ENCODE measurements around the gene OTX2.

OTX2 gene

DNA sequence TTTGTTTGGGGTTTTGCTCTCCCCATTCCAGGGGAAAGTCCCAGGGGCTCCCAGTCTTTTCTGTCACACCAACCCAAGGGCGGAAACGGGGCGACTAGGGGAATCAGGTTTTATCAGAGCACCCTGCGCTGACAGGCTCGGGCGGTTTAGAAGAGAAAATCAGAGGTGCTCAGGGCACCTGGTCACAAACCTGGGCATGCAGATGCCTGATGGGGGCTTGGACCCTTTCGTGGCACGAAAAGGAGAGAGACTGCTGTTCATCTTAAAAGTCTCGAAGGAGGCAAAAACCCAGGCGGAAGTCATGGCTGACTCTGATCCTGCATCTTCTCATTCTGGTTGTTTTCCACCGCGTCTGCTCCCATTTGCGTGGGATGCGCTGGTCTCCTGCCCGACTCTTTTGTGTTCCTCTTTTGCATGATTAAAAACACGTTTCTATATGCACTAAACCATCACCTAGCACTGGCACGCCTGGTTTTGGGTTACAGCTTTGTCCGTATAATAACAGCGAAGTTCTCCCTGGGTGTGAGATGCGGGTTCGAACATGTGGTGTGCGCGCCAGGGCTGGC, 13.2 kb downstream of the OTX2 start:
- no peak for DNase-seq

- DNase-seq: no peak
Observed at GRCh38 chr14:56796259-56796658, 14.0 kb downstream of the OTX2 start.

DNA sequence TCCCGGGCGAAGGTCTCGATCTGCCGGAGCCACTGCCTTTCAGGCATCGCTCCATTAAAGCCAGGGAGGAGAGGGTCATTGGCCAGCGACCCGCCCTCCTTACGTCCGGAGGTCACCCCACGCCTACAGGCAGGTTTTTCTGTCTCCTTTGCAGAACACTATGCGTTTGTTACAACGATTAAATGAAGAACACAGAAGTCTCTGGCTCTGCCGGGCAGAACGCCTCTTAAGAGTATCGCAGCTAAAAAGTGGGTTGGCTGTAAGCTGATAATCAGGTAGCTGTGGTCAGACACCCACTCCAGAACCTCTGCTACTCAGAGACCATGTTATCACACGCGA, 15.0 kb downstream of the OTX2 start:
- DNase-seq: no peak

GRCh38 chr14:56794557-56795283, 15.6 kb downstream of the OTX2 start:
- no peak for DNase-seq

GRCh38 chr14:56794088-56794556, 16.2 kb downstream of the OTX2 start:
- no peak for DNase-seq

- no peak for DNase-seq
Observed at GRCh38 chr14:56789955-56790354, 20.3 kb downstream of the OTX2 start.

DNA sequence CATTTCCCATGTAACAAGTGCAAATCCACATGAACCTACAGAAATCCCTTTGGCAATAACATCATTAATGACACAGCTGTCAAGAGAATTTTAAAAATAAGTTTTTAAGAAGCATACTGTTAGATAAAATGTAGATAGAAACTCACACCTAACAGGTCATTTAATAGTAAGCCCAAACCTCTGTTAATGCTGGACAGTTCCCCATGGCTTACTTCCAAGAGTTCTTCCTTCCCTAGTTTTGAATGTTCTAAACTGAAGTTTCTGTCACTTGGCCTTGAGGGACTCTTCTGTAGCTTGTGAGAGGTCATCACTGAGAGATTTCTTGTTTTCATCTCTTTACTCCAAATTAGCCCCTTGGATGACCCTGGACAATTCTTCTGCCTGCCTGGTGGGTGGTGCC, 22.7 kb downstream of the OTX2 start:
- no peak for DNase-seq

DNA sequence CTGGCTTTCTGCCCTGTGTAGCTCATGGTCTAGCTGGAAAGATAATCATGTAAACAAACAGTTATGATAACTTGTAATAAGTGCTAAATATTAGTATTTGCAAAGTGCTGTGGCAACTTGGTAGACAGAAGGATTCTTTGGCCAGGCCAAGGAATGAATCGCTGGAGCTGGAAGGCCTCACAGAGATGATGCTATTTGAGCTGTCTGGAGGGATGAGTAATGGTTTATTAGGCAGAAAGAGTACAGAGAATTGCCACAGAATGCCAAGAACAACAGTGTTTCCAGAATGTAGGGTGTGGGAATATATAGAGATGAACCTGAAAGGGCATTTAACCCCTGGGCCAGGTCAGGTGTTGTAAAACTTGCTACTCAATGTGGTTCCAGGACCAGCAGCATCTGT, 27.6 kb downstream of the OTX2 start:
- DNase-seq: no peak

DNA sequence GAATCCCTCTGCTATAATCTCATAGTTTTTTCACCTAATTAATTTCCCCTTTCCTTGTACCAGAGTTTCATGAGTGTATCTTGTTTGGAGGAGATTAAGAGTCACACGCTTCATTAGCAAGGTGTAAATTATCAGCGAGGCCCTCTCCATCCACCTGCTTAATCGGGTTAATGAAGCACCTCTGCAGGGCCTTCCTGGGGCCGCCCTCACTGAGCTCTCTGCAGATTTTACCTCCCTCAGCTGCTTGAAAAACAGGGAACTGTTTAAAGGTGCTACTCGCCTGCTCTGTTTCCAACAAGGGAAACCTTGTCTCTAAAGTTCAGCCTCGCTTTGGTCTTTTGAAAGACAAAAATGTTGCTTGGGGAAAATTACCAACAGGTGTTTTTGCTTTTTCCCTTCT, 35.8 kb downstream of the OTX2 start:
- no peak for DNase-seq

DNA sequence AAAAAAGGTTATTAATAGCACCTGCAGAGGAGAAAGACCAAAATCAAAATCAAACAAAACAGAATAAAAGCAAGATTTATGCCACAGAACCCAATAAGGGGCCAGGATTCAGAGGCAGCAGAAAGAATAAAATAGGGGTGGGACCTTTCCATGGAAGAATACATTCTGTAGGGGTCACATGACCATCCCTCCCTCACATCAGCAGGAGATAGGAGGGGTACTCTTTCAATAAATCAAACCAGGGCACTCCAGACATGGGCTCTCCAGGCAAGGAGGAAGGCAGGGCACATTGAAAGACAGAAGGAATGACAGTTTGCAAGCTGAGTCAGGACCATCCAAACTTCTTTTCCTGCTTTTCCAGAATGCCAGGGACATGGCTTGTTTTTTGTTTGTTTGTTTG, 39.8 kb downstream of the OTX2 start:
- DNase-seq: no peak

- no peak for DNase-seq
Observed at GRCh38 chr14:56760164-56760914, 49.9 kb downstream of the OTX2 start.

GRCh38 chr14:56759633-56760032, 50.6 kb downstream of the OTX2 start:
- DNase-seq: no peak

- DNase-seq: no peak
Observed at GRCh38 chr14:56759094-56759493, 51.2 kb downstream of the OTX2 start.

GRCh38 chr14:56754921-56755320, 55.4 kb downstream of the OTX2 start:
- no peak for DNase-seq

- DNase-seq: no peak
Observed at GRCh38 chr14:56753396-56753795, 56.9 kb downstream of the OTX2 start.

- DNase-seq: no peak
Observed at GRCh38 chr14:56752428-56752827, 57.9 kb downstream of the OTX2 start.

DNA sequence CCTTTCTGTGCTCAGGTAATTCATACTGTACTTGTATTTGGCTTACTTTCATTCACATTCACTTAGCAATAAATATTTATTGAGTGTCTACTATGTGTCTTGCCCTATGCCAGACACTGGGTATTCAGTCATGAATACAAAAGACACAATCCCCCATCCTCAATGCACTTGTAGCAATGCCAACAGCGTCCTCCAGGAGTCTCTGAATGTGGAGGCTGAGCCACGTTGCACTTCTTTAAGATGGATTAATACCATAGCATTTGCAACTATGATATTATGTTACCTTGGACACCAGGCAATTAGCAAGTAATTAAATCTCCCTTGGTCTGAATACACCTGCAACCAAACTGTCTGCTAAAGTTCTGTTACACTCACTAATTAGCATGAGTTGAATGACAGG, 58.8 kb downstream of the OTX2 start:
- no peak for DNase-seq

Measured in anterior cingulate cortex (tissue), 58 donors.